ENCODE measurements around the gene CKB.

The CKB gene

GRCh38 chr14:103510724-103511693, 11.6 kb downstream of the CKB start:
- DNase-seq = no peak
- H3K27me3 ChIP-seq (replicated peaks) = no peaks in the 10 kb centered on the region
- in situ Hi-C loops (cut with HindIII; ENCODE audit: low pct_ligation_motif_present, low sequenced_read_pairs) = no loop called here
- no peak for TF ChIP-seq CTCF (IDR thresholded peaks at IDR 0.05; ENCODE audit: low read depth, low read length, missing control alignments)
- H3K4me3 ChIP-seq (ENCODE audit: low read depth, low read length) = no peak overlapping the region
- peaks cover 44% of the 10 kb centered on the region for H3K36me3 ChIP-seq (replicated peaks)
- no peak overlapping the region for H3K27ac ChIP-seq

GRCh38 chr14:103509864-103510723, 12.5 kb downstream of the CKB start:
- no peak for DNase-seq
- in situ Hi-C loops (cut with HindIII; ENCODE audit: low pct_ligation_motif_present, low sequenced_read_pairs) = no loop called here
- Histone ChIP-seq H3K4me3 (ENCODE audit: low read depth, low read length) (no peak overlapping the region), H3K36me3 (replicated peaks) (peaks cover 51% of the 10 kb centered on the region), H3K27me3 (replicated peaks) (no peaks in the 10 kb centered on the region), H3K27ac (no peak overlapping the region)
- no peak for TF ChIP-seq CTCF (IDR thresholded peaks at IDR 0.05; ENCODE audit: low read depth, low read length, missing control alignments)

- TF ChIP-seq CTCF (IDR thresholded peaks at IDR 0.05; ENCODE audit: low read depth, low read length, missing control alignments) = no peak
- in situ Hi-C loops (cut with HindIII; ENCODE audit: low pct_ligation_motif_present, low sequenced_read_pairs) = no loop called here
- H3K27ac ChIP-seq = no peak overlapping the region
- H3K27me3 ChIP-seq (replicated peaks) = no peaks in the 10 kb centered on the region
- no peak for DNase-seq
- H3K4me3 ChIP-seq (ENCODE audit: low read depth, low read length) = no peak overlapping the region
- peaks cover 61% of the 10 kb centered on the region for H3K36me3 ChIP-seq (replicated peaks)
Measured at GRCh38 chr14:103508521-103509329, 13.9 kb downstream of the CKB start.

GRCh38 chr14:103507751-103508150, 14.9 kb downstream of the CKB start:
- Histone ChIP-seq H3K4me3 (ENCODE audit: low read depth, low read length) (no peak overlapping the region), H3K36me3 (replicated peaks) (peaks cover 67% of the 10 kb centered on the region), H3K27me3 (replicated peaks) (no peaks in the 10 kb centered on the region), H3K27ac (no peak overlapping the region)
- DNase-seq = no peak
- in situ Hi-C loops (cut with HindIII; ENCODE audit: low pct_ligation_motif_present, low sequenced_read_pairs) = no loop called here
- no peak for TF ChIP-seq CTCF (IDR thresholded peaks at IDR 0.05; ENCODE audit: low read depth, low read length, missing control alignments)

GRCh38 chr14:103504991-103505565, 17.6 kb downstream of the CKB start:
- Histone ChIP-seq H3K27ac (no peak overlapping the region), H3K36me3 (replicated peaks) (peaks cover 69% of the 10 kb centered on the region), H3K27me3 (replicated peaks) (no peaks in the 10 kb centered on the region), H3K4me3 (ENCODE audit: low read depth, low read length) (no peak overlapping the region)
- no peak for DNase-seq
- in situ Hi-C loops (cut with HindIII; ENCODE audit: low pct_ligation_motif_present, low sequenced_read_pairs) = no loop called here
- peak; percentile 41 for TF ChIP-seq CTCF (IDR thresholded peaks at IDR 0.05; ENCODE audit: low read depth, low read length, missing control alignments)
